ENCODE results near the gene ROR2.
A peak's percentile ranks its signal among the peaks of the same experiment; 100 is the strongest.

Gene ROR2

DNA sequence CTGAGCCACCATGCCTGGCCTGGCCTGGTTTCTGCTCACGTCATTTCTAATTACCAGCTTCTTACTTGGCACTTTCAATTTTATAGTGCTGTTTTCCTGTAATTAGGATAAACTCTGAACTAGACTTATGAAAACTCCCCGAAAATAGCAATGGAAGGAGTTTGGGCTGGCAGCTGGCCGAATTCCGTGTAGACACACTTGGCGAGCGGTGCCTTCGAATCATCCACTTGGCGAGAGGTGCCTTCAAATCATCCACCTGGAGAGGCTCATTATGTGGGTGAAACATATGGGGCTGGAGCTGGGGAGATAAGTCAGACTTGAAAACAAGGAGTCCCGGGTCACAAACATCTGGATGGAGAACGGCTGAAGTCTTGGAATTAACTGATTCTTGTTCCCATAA, 203.7 kb downstream of the ROR2 start:
- Mint-ChIP-seq H3K36me3 (ENCODE audit: insufficient read depth) (no peaks in the 10 kb centered on the region), H3K27ac (ENCODE audit: low read depth) (no peak overlapping the region), H3K4me1 (no peaks in the 10 kb centered on the region), H3K9me3 (no peaks in the 10 kb centered on the region), H3K27me3 (peaks cover 47% of the 10 kb centered on the region), H3K4me3 (no peak overlapping the region)
- DNase-seq (ENCODE audit: low spot score in 2 of 2) (no peak), ATAC-seq (replicated peaks; ENCODE audit: extremely low read depth, poor library complexity, severe bottlenecking) (no peak)

DNA sequence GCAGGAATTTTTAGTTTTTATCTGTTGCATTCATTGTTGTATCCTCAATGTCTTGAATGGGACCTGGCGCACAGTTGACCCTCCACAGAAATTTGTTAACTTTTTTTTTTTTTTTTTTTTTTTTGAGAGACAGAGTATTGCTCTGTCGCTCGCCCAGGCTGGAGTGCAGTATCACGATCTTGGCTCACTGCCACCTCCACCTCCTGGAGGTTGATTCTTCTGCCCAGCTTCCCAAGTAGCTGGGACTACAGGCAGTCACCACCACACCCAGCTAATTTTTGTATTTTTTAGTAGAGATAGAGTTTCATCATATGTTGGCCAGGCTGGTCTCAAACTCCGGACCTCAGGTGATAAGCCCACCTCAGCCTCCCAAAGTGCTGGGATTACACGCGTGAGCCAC, 205.9 kb downstream of the ROR2 start:
- ATAC-seq (replicated peaks; ENCODE audit: extremely low read depth, poor library complexity, severe bottlenecking): no peak
- no peaks in the 10 kb centered on the region for H3K4me1 Mint-ChIP-seq
- peaks cover 34% of the 10 kb centered on the region for H3K27me3 Mint-ChIP-seq
- no peak for DNase-seq (ENCODE audit: low spot score in 2 of 2)
- no peak overlapping the region for H3K4me3 Mint-ChIP-seq
- H3K27ac Mint-ChIP-seq (ENCODE audit: low read depth): no peak overlapping the region
- no peaks in the 10 kb centered on the region for H3K9me3 Mint-ChIP-seq
- no peaks in the 10 kb centered on the region for H3K36me3 Mint-ChIP-seq (ENCODE audit: insufficient read depth)

DNA sequence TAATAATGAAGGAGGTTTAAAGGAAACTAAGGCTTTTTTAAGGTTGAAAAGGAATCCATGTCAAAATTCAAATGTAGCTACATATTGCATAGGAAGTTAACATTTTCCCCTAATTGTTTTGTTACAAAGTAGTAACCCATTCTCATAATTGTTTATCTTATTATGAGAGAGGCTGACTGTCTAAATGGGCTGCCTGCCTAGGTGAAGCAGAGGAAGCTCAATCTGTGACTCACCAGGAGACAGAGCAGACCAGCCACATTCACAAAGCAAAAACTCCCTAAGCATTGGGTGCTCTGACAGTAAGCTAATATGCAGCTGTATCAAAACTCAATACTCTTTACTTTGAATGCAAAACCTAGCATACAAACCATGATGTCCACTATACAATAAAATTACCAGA, 208.5 kb downstream of the ROR2 start:
- Mint-ChIP-seq H3K36me3 (ENCODE audit: insufficient read depth) (no peaks in the 10 kb centered on the region), H3K4me1 (no peaks in the 10 kb centered on the region), H3K4me3 (no peak overlapping the region), H3K9me3 (no peaks in the 10 kb centered on the region), H3K27me3 (peaks cover 34% of the 10 kb centered on the region), H3K27ac (ENCODE audit: low read depth) (no peak overlapping the region)
- ATAC-seq (replicated peaks; ENCODE audit: extremely low read depth, poor library complexity, severe bottlenecking) (no peak), DNase-seq (ENCODE audit: low spot score in 2 of 2) (no peak)

DNA sequence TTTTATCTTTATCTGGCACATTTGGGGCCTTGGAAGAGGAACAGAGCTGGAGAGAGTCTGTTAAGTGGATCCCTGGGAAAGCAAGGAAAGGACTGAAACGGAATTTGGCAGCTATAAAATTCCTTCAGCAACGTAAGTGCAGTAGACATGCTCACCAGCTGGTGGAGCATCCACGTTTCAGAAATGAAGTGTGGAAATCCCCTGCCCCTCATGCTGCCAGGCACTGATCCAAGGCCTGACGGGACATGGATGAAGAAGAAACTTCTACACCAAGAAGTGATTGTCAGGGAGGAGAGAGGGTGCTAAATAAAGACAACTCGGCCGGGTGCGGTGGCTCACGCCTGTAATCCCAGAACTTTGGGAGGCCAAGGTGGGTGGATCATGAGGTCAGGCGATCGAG, 209.3 kb downstream of the ROR2 start:
- peaks cover 40% of the 10 kb centered on the region for H3K27me3 Mint-ChIP-seq
- DNase-seq (ENCODE audit: low spot score in 2 of 2) (no peak), ATAC-seq (replicated peaks; ENCODE audit: extremely low read depth, poor library complexity, severe bottlenecking) (no peak)

DNA sequence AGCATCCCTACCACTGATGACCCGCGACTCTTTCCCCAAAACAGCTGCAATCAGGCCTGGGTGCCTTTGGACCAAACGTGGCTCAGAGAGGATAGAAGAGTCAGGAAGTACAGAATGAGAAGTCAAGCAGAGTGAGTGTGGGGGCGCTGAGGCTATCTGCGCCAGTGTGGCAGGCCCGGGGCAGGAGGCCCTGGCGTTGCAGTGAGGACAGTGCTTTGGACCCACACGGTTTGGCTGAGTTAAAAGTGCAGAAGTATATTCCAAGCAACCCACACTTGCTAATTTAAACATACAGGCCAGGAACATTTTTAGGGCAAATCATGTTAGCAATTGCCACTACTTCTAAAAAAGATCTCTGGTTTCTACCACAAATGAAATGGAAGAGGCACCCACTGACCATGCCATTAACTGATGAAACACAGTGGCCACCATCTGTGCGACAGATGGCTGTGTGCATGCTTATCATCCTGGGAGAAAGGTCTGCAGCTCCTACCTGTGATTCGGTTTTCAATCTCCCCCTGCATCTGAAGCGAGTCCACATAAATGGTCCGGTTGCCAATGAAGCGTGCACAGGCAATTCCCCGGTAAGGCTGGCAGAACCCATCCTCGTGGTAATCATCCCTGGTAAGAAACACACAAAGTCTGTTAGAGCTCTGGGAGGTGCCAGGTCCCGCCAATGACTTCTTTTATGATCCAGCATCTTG, 213.0 kb downstream of the ROR2 start:
- Mint-ChIP-seq H3K36me3 (ENCODE audit: insufficient read depth) (no peaks in the 10 kb centered on the region), H3K27ac (ENCODE audit: low read depth) (no peak overlapping the region), H3K4me3 (no peak overlapping the region), H3K9me3 (no peaks in the 10 kb centered on the region), H3K4me1 (no peaks in the 10 kb centered on the region), H3K27me3 (peaks cover 36% of the 10 kb centered on the region)
- ATAC-seq (replicated peaks; ENCODE audit: extremely low read depth, poor library complexity, severe bottlenecking) (no peak), DNase-seq (ENCODE audit: low spot score in 2 of 2) (no peak)

More for the DNA sequence above, 209.3 kb downstream of the ROR2 start:
- Mint-ChIP-seq H3K4me1 (no peaks in the 10 kb centered on the region), H3K4me3 (no peak overlapping the region), H3K36me3 (ENCODE audit: insufficient read depth) (no peaks in the 10 kb centered on the region), H3K27ac (ENCODE audit: low read depth) (no peak overlapping the region), H3K9me3 (no peaks in the 10 kb centered on the region)

DNA sequence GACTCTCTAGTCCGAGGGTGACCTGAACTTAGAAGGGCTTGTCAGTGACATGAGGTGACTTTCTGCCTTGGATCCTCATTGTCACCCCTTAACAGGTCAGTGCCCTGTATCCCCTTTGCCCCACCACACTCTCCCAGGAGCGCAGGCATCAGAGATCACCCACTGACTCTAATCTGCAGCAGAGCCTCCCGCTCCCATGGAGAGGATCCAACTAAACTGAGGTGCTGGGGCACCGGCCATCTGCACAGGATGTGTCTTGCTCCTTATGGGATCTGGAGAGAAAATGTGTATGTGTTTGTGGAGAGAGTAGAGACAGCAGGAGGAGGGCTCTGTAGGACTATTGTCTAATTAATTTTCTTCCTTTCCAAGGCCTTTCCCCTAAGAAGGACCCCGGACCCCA, 213.7 kb downstream of the ROR2 start:
- no peak overlapping the region for H3K27ac Mint-ChIP-seq (ENCODE audit: low read depth)

DNA sequence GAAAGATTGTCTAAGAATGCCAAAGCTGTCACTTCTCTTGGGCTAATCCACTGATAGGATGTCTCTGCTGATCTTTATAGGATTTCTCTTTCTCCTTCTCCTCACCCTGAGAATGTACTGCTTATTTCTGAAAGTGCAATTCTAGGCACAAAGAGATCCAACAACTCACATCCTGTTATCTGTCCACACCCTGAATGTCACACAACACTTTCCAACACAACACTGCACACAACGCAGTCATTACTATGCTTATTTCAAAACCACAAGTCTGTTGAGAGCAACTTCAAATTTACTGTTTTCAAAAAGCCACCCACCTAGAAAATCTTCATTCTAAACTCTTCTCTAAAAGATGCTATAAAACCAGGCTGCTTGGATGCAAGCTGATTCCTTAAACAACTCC, 215.0 kb downstream of the ROR2 start:
- Mint-ChIP-seq H3K9me3 (no peaks in the 10 kb centered on the region), H3K27ac (ENCODE audit: low read depth) (no peak overlapping the region), H3K4me1 (no peaks in the 10 kb centered on the region), H3K36me3 (ENCODE audit: insufficient read depth) (no peaks in the 10 kb centered on the region), H3K4me3 (no peak overlapping the region), H3K27me3 (peaks cover 36% of the 10 kb centered on the region)
- ATAC-seq (replicated peaks; ENCODE audit: extremely low read depth, poor library complexity, severe bottlenecking) (no peak), DNase-seq (ENCODE audit: low spot score in 2 of 2) (no peak)

More for the DNA sequence above, 213.7 kb downstream of the ROR2 start:
- ATAC-seq (replicated peaks; ENCODE audit: extremely low read depth, poor library complexity, severe bottlenecking) (no peak), DNase-seq (ENCODE audit: low spot score in 2 of 2) (no peak)
- Mint-ChIP-seq H3K9me3 (no peaks in the 10 kb centered on the region), H3K4me1 (no peaks in the 10 kb centered on the region), H3K27me3 (peaks cover 36% of the 10 kb centered on the region), H3K4me3 (no peak overlapping the region), H3K36me3 (ENCODE audit: insufficient read depth) (no peaks in the 10 kb centered on the region)

DNA sequence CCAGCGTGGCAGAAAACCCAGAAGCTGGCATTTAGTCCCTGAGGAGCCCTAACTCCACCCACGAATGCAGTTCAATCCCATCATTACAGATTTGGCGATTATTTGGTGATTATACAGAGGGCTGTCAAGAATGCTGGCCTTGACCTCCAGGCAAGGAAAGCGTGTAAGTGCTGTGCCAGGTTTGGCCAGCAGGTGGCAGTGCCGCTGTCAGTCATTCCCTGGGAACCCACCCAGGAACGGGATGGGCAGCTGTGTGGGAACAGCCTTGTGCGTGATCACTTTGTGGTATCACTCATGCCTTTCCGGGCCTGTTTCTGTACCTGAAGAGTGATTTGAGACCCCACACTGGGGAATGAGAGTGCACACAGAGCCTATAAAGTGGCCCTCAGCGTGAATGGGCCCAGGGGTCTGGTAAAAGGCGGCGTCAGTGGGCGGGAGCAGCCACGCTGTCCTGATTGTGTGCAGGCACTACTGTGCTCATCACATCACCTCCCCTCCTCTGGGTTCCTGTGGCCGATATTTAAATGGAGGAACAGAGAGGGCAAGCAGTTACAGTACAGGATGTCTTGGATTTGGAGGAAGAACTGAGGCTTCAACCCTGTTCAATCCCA, 215.6 kb downstream of the ROR2 start:
- no peak overlapping the region for H3K27ac Mint-ChIP-seq (ENCODE audit: low read depth)
- no peak overlapping the region for H3K4me3 Mint-ChIP-seq
- peaks cover 36% of the 10 kb centered on the region for H3K27me3 Mint-ChIP-seq
- no peaks in the 10 kb centered on the region for H3K36me3 Mint-ChIP-seq (ENCODE audit: insufficient read depth)
- no peaks in the 10 kb centered on the region for H3K9me3 Mint-ChIP-seq
- H3K4me1 Mint-ChIP-seq: no peaks in the 10 kb centered on the region
- ATAC-seq (replicated peaks; ENCODE audit: extremely low read depth, poor library complexity, severe bottlenecking): no peak
- DNase-seq (ENCODE audit: low spot score in 2 of 2): peak in 1 of 2 donors; percentile 54

DNA sequence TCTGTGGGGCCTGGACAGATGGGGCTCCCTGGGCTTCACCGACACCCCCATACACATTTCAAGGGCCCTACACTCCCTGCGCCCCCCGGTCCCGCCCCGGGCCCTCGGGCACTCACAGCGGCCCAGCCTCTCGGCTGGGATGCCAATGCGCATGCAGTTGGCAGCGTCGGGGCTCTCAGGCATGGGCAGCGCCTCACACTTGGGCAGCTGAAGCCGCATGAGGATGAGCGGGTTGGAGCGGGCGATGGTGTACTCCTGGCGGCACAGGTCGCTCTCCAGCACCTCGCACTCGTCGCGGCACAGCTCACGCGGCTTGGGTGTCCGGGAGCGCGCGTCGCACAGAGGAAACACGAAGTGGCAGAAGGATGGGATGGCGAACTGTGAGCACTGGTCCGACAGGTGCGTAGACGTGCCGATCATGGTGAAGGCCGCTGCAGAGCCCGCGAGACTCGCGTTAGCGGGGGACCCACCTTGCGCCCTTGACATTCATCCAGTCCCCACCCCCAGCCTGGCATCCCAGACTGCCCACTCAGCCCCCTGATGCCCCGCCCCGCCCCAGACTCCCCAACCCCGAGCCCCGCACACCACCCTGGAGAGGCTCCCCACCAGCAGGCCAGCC, 216.9 kb downstream of the ROR2 start:
- Mint-ChIP-seq H3K9me3 (no peaks in the 10 kb centered on the region), H3K36me3 (ENCODE audit: insufficient read depth) (no peaks in the 10 kb centered on the region), H3K27ac (ENCODE audit: low read depth) (no peak overlapping the region), H3K4me3 (no peak overlapping the region), H3K27me3 (peaks cover 31% of the 10 kb centered on the region), H3K4me1 (no peaks in the 10 kb centered on the region)
- ATAC-seq (replicated peaks; ENCODE audit: extremely low read depth, poor library complexity, severe bottlenecking) (no peak), DNase-seq (ENCODE audit: low spot score in 2 of 2) (no peak)

DNA sequence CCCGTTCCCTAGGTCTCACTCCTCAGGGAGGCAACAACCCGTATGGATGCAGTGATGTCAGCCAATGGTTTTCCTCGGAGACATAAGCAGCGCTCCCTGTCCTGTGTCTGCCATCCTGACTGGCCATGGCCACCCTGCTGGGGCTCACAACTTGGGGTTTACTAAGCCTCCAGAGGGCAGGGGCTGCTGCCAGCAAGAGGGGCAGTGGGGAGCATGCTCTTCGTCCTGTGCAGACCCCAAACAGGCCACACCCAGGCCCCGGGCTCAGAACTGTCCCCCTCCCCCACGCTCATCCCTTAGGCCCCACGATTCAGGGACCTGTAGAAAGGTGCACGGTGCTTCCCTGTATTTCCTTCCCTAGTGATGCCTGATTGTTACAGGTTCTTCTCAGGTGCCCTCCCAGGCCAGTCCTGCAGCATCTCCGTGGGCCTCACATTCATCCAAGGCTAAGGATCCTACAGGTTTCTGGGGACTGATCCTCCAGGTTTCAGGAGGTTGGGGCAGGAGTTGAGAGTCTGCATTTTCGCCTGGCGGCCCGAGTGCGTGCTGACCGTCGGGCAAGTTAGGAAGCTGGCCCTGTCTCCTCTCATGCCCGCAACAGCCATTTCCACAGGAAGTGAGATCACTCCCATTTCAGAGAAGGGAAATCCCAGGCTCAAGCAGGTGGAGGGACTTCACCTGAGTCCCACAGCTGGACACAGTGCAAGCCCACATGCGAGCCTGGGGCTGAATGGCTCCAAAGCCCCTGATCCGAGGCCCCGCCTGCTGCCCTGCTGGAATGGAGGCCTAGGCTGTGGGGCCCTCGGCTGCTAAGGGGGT, 217.6 kb downstream of the ROR2 start:
- H3K4me1 Mint-ChIP-seq: no peaks in the 10 kb centered on the region
- peaks cover 24% of the 10 kb centered on the region for H3K27me3 Mint-ChIP-seq
- no peak for ATAC-seq (replicated peaks; ENCODE audit: extremely low read depth, poor library complexity, severe bottlenecking)

DNA sequence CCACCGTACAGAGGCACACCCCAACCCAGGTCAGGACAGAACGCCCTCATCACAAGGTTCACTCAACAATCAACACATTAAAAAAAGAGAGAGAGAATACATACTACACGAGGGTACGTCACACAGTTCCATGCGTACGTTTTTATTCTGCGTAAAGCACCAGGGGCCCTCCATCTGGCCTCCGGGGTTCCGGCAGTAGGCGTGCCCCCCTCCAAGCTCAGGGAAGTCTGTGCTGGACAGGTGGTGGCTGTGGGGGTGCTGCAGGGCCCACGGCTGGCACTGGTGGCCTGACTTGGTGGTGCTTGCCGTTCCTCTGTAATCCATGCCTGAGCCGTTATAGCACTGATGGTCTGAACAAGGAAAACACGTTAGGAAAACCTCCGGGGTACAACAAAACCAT, 219.2 kb downstream of the ROR2 start:
- Mint-ChIP-seq H3K4me3 (no peak overlapping the region), H3K27ac (ENCODE audit: low read depth) (no peak overlapping the region), H3K9me3 (no peaks in the 10 kb centered on the region), H3K36me3 (ENCODE audit: insufficient read depth) (no peaks in the 10 kb centered on the region), H3K27me3 (peaks cover 25% of the 10 kb centered on the region), H3K4me1 (no peaks in the 10 kb centered on the region)
- DNase-seq (ENCODE audit: low spot score in 2 of 2): no peak
- no peak for ATAC-seq (replicated peaks; ENCODE audit: extremely low read depth, poor library complexity, severe bottlenecking)

More for the DNA sequence above, 217.6 kb downstream of the ROR2 start:
- H3K4me3 Mint-ChIP-seq: no peak overlapping the region
- no peak overlapping the region for H3K27ac Mint-ChIP-seq (ENCODE audit: low read depth)
- H3K36me3 Mint-ChIP-seq (ENCODE audit: insufficient read depth): no peaks in the 10 kb centered on the region
- DNase-seq (ENCODE audit: low spot score in 2 of 2): no peak
- H3K9me3 Mint-ChIP-seq: no peaks in the 10 kb centered on the region

DNA sequence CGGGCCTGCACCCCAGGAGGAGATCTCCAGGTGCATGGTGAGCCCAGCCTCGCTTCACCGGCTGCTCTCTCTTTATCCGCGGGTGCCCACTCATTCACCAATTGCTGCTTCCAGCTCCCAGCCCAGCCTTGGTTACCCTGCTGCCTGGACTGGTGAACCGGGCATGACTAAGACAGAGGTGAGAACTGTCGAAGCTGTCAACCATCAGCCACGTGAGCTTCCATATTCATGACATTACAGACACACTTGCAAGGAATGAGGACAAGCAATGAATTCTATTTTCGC, 220.5 kb downstream of the ROR2 start:
- Mint-ChIP-seq H3K4me3 (no peak overlapping the region), H3K27ac (ENCODE audit: low read depth) (no peak overlapping the region), H3K27me3 (peaks cover 24% of the 10 kb centered on the region), H3K4me1 (no peaks in the 10 kb centered on the region), H3K9me3 (no peaks in the 10 kb centered on the region), H3K36me3 (ENCODE audit: insufficient read depth) (no peaks in the 10 kb centered on the region)
- ATAC-seq (replicated peaks; ENCODE audit: extremely low read depth, poor library complexity, severe bottlenecking) (no peak), DNase-seq (ENCODE audit: low spot score in 2 of 2) (no peak)

DNA sequence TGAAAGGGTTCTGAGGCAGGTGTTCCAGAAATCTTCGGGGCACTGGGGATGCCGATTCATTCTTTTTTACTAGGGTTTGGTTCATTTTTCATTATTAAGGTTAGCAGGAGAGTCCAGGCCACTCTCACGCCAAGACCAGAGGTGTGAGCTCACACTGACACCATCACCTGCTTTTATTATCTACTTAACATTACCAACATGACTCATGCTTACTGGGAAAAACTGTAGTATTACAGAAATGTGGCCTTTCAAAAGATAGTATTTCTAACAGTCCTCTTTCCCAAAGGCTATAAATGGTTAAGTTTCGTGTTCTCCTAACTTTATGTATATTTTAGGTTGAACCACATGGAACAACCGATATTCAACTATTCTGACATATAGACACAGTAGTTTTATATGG, 222.1 kb downstream of the ROR2 start:
- ATAC-seq (replicated peaks; ENCODE audit: extremely low read depth, poor library complexity, severe bottlenecking) (no peak), DNase-seq (ENCODE audit: low spot score in 2 of 2) (no peak)
- Mint-ChIP-seq H3K9me3 (no peaks in the 10 kb centered on the region), H3K4me3 (no peak overlapping the region), H3K27ac (ENCODE audit: low read depth) (no peak overlapping the region), H3K4me1 (no peaks in the 10 kb centered on the region), H3K27me3 (peaks cover 19% of the 10 kb centered on the region), H3K36me3 (ENCODE audit: insufficient read depth) (no peaks in the 10 kb centered on the region)

Data from central memory CD8-positive, alpha-beta T cell (primary cell).